Fibroblast of mammary gland (primary cell): Measurements from ENCODE around the gene HSPB8.

ENCODE experiments used
- DNase-seq: peaks from one replicate; pipeline ENCODE4 v3.0.0-alpha.2; 2010; ENCODE audit warnings: low read depth
- H3K4me3 ChIP-seq: 2 replicates; pipeline ENCODE4 v1.5.1; 2011; ENCODE audit warnings: low read depth, mild to moderate bottlenecking, low read length, moderate library complexity; ENCODE audit not compliant: control insufficient read depth
- TF ChIP-seq, protein P1 (sequence below): conservative IDR thresholded peaks from 2 replicates; pipeline ENCODE4 v1.5.1; 2011; ENCODE audit warnings: low read depth, low read length, inconsistent platforms; ENCODE audit not compliant: control insufficient read depth, insufficient read depth

The HSPB8 gene

GRCh38 chr12:119169150-119169549 lies 9.6 kb upstream of the HSPB8 start:
- no peak overlapping the region for H3K4me3 ChIP-seq
- TF ChIP-seq, protein P1, sequence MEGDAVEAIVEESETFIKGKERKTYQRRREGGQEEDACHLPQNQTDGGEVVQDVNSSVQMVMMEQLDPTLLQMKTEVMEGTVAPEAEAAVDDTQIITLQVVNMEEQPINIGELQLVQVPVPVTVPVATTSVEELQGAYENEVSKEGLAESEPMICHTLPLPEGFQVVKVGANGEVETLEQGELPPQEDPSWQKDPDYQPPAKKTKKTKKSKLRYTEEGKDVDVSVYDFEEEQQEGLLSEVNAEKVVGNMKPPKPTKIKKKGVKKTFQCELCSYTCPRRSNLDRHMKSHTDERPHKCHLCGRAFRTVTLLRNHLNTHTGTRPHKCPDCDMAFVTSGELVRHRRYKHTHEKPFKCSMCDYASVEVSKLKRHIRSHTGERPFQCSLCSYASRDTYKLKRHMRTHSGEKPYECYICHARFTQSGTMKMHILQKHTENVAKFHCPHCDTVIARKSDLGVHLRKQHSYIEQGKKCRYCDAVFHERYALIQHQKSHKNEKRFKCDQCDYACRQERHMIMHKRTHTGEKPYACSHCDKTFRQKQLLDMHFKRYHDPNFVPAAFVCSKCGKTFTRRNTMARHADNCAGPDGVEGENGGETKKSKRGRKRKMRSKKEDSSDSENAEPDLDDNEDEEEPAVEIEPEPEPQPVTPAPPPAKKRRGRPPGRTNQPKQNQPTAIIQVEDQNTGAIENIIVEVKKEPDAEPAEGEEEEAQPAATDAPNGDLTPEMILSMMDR, result no peak
- DNase-seq, result no peak

DNA sequence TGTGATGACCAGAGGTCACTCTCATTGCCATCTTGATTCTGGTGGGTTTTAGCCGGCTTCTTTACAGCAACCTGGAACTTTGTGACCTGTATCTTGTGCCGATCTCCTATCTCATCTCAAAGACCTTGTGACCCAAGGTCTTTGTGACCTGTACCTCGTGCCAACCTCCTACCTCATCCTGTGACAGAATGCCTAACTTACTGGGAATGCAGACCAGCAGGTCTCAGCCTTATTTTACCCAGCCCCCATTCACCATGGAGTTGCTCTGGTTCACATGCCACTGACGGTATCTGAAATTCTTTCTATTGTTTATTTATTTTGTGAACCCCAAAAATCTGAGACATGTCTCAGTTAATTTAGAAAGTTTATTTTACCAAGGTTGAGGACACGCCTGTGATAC lies 7.4 kb upstream of the HSPB8 start:
- DNase-seq, result no peak

DNA sequence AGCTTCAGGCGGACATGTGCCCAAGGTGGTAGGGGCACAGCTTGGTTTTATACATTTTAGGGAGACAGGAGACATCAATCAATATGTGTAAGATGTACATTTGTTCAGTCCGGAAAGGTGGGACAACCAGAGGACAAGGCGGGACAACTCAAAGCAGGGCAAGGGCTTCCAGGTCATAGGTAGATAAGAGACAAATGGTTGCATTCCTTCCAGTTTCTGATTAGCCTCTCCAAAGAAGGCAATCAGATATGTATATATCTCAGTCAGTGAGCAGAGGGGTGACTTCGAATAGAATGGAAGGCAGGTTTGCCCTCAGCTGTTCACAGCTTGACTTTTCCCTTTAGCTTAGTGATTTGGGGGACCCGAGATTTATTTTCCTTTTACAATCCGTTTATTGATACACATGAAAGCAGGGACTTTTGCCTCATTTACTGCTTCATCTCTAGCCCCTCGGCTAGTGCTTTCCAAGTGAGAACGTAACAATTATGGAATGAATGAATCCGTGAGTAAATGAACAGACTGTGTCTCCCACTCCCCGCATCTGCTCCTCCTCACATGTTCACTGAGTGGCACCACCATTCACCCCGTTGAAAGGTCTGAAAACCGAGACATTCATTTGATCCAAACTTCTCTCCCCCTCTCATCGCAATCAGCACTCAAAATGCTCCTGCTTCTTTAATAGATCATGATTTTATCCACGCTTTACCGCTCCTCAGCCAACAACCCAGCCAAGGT lies 6.9 kb upstream of the HSPB8 start:
- TF ChIP-seq, protein P1, result no peak
- no peak for DNase-seq
- no peak overlapping the region for H3K4me3 ChIP-seq

More for the DNA sequence above, 7.4 kb upstream of the HSPB8 start:
- TF ChIP-seq, protein P1, result no peak
- H3K4me3 ChIP-seq, result no peak overlapping the region

GRCh38 chr12:119175081-119175480 lies 3.6 kb upstream of the HSPB8 start:
- no peak for DNase-seq
- TF ChIP-seq, protein P1, result no peak
- H3K4me3 ChIP-seq, result no peak overlapping the region

DNA sequence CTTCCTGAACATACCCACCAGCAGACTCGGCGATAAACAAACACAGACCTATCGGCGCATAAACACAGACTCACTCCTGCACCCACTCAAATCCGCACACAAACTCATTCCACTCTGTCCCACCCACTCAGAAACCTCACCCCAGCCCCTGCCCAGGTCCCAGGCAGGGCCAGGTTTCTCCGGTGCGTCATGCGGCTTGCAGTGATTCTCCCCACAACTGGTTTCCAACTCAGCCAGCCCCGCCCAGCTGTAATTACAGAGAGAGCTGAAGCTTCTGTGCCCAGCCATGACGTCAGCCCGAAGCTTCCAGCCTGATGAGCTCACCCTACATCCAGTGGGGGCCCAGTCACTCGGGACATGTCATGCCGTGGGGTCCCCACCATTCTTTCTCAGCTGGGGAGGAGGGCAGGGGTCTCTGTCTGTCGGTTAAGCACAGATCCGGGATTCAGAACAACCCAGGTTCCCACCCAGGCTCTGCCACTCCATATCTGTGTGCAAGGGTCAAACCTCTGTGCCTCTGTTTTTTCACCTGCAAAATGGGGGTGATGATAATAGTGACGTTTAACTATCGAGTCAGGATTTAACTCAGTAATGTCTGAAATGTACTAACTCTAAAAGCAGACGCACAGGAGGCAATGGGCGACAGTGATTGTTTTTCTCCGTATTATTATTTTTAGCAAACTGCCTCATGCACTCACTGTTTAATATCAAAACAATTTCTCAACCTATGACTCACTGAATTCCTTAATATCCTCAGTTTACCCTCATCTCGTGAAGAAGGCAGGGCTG lies 2.3 kb upstream of the HSPB8 start:
- peak overlapping the region; percentile 34 for H3K4me3 ChIP-seq
- TF ChIP-seq, protein P1, result no peak
- peak; percentile 94 for DNase-seq

DNA sequence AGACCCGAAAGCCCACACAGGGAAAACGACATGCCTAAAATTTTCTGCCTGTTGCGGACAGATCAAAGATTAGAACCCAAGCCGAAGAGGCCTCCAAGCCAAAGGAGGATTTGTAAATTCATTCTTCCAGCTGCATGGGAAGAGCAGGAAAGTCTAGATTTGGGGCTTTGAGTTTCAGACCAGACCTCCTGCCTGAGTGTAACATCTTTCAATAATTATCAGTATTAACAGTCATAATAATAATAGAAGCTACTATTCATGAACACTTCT lies 1.7 kb upstream of the HSPB8 start:
- DNase-seq, result no peak
- TF ChIP-seq, protein P1, result no peak
- H3K4me3 ChIP-seq, result no peak overlapping the region
